Erythroblast (primary cell): ENCODE data around the gene DISC1.

Source experiments
- DNase-seq, 2 experiments: peaks; one replicate each; lab custom pipeline; 2025; lab: John Stamatoyannopoulos, UW
- GATA1 ChIP-seq: IDR thresholded peaks from 2 replicates; pipeline ENCODE4 v1.6.1; 2011; ENCODE audit warnings: low read depth, mild to moderate bottlenecking, control low read depth, low read length, moderate library complexity
- POLR2A ChIP-seq: IDR thresholded peaks from 2 replicates; pipeline ENCODE4 v1.6.1; 2011; ENCODE audit warnings: mild to moderate bottlenecking, low read length

DISC1 gene

GRCh38 chr1:231683439-231684165 lies 57.0 kb downstream of the DISC1 start:
- no peak for DNase-seq

GRCh38 chr1:231684356-231685244 lies 58.0 kb downstream of the DISC1 start:
- TF ChIP-seq POLR2A (no peak), GATA1 (no peak)
- no peak for DNase-seq

More at GRCh38 chr1:231683439-231684165, 57.0 kb downstream of the DISC1 start:
- no peak for TF ChIP-seq GATA1
- no peak for TF ChIP-seq POLR2A

- no peak for DNase-seq
- TF ChIP-seq POLR2A (no peak), GATA1 (no peak)
These were observed 59.8 kb downstream of the DISC1 start for GRCh38 chr1:231686384-231686783.

GRCh38 chr1:231688989-231689388 lies 62.4 kb downstream of the DISC1 start:
- no peak for DNase-seq

DNA sequence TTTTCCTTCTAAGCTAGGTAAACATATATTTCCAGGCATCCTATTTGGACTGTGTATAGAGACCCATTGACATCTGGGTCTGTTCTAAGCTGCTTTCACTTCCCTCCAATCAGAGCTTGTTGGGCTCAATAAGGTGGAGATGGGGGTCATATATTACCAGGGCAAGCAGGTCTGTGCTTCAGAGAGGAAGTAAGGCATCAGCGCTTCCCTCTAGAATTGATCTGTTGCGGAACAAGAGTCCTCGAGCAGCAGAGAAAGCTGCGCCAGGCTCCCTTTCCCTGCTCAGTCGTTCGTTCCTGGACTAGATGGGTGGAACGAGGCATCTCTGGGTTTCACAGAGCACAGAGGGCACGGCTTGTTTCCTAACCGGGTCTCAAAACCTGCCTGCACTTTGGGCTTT lies 63.5 kb downstream of the DISC1 start:
- no peak for DNase-seq
- TF ChIP-seq GATA1: no peak
- TF ChIP-seq POLR2A: no peak

More at GRCh38 chr1:231688989-231689388, 62.4 kb downstream of the DISC1 start:
- TF ChIP-seq GATA1 (no peak), POLR2A (no peak)

- DNase-seq: peak; percentile 3 to 24
- TF ChIP-seq GATA1: no peak
- no peak for TF ChIP-seq POLR2A
These were observed 65.1 kb downstream of the DISC1 start for GRCh38 chr1:231691618-231692259.

GRCh38 chr1:231693361-231694074 lies 66.9 kb downstream of the DISC1 start:
- no peak for TF ChIP-seq GATA1
- DNase-seq: no peak

- no peak for DNase-seq
- TF ChIP-seq POLR2A (no peak), GATA1 (no peak)
These were observed 67.5 kb downstream of the DISC1 start for GRCh38 chr1:231694075-231694431.

GRCh38 chr1:231694465-231695077 lies 68.0 kb downstream of the DISC1 start:
- TF ChIP-seq GATA1 (no peak), POLR2A (no peak)
- DNase-seq: no peak

GRCh38 chr1:231695439-231696255 lies 69.1 kb downstream of the DISC1 start:
- no peak for DNase-seq
- no peak for TF ChIP-seq POLR2A
- no peak for TF ChIP-seq GATA1

DNA sequence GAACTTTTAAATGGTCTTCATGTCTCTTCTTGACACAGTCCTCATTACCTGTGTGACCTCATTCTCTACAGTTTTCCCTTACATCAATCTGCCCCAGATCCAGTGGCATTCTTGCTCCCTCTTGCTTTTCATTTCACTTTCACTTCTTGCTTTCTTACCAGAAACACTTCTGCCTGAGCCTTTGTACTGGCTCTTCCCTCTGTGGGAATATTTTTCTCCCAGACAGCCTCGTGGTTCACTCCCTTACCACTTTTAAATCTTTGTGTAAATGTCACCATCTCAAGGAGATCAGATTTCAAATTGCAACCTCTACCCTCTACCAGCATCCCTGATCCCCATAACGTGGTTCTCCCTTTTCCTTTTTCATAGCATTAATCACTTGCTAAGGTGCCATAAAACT lies 73.2 kb downstream of the DISC1 start:
- no peak for DNase-seq
- TF ChIP-seq GATA1 (no peak), POLR2A (no peak)

DNA sequence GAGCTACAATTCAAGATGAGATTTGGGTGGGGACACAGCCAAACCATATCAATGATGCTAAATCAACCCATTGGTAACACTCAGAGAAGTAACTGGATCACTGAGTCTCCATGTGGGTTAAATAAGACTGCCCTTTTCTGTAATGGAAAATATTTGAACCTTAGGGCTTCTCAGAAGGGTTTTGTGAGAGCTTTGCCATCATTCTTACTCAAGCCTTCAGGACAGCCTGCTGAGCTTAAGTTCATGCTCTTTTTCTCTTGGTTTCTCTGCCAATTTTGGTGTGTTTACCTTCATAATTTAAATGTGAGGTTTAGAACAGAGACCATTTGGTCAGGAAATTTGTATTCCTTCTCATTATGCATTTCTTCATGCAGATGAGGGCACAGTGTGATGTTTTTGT lies 74.7 kb downstream of the DISC1 start:
- DNase-seq: no peak

GRCh38 chr1:231702331-231702730 lies 75.7 kb downstream of the DISC1 start:
- TF ChIP-seq POLR2A (no peak), GATA1 (no peak)
- no peak for DNase-seq

More for the DNA sequence above, 74.7 kb downstream of the DISC1 start:
- no peak for TF ChIP-seq POLR2A
- no peak for TF ChIP-seq GATA1

DNA sequence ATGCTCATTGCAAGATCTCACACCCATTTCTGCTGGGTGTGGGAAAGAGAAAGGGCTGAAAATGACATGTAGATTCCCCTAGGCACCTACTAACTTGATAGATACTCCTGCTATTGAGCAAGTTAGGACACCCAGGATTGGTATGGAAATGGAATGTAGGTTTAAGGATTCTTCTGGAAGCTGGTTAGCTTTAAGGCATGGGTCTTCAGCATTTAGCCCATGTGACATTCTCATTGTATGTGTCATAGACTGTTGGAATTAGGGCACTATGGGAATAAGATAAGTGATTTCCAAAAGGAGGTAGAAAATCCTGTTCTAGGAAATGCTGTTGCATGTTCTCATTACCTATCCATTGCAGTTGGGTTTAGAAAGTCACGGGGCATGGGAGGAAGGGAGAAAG lies 76.2 kb downstream of the DISC1 start:
- DNase-seq: no peak
- TF ChIP-seq GATA1 (no peak), POLR2A (no peak)
